ENCODE measurements around the gene SHANK3.

The SHANK3 gene

DNA sequence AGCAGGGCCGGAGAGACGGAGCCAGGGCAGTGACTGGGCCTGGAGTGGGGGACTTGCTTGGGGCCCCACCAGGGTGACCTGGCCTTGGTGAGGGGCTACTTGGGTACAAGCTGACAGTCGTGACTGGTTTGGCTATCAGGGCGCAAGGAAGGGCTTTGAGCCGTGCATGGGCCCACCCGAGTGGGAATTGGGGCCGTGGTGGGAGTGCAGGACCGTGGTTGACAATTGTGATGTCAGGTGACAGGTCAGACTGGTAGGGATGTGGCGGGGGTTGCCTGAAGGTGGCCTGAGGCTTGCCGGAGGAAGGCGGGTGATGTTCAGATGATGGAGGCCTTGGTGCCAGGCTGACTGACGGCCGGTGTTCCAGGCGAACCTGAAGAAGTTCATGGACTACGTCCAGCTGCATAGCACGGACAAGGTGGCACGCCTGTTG is 5.6 kb downstream of the SHANK3 start:
- DNase-seq (ENCODE audit: low read depth in 2 of 2), result no peak

DNA sequence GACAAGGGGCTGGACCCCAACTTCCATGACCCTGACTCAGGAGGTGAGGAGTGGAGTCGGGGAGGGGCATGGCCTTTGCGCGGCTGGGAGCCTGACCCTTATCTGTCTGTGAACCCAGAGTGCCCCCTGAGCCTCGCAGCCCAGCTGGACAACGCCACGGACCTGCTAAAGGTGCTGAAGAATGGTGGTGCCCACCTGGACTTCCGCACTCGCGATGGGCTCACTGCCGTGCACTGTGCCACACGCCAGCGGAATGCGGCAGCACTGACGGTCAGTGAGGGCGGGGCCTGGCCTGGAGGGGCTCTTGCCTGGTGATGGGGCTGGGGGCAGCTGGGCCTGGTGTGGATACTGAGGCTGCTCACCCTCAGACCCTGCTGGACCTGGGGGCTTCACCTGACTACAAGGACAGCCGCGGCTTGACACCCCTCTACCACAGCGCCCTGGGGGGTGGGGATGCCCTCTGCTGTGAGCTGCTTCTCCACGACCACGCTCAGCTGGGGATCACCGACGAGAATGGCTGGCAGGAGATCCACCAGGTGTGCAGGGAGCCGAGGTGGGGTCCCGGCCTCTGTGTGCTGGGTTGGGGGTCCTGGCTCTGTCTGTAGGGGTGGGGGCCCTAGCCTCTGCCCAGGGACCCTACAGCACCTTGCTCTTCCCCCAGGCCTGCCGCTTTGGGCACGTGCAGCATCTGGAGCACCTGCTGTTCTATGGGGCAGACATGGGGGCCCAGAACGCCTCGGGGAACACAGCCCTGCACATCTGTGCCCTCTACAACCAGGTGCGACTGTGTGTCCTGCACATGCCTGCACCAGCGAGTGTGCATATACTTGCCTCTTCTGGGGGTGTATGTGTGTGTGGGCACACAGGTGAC is 6.3 kb downstream of the SHANK3 start:
- DNase-seq (ENCODE audit: low read depth in 2 of 2), result no peak

DNA sequence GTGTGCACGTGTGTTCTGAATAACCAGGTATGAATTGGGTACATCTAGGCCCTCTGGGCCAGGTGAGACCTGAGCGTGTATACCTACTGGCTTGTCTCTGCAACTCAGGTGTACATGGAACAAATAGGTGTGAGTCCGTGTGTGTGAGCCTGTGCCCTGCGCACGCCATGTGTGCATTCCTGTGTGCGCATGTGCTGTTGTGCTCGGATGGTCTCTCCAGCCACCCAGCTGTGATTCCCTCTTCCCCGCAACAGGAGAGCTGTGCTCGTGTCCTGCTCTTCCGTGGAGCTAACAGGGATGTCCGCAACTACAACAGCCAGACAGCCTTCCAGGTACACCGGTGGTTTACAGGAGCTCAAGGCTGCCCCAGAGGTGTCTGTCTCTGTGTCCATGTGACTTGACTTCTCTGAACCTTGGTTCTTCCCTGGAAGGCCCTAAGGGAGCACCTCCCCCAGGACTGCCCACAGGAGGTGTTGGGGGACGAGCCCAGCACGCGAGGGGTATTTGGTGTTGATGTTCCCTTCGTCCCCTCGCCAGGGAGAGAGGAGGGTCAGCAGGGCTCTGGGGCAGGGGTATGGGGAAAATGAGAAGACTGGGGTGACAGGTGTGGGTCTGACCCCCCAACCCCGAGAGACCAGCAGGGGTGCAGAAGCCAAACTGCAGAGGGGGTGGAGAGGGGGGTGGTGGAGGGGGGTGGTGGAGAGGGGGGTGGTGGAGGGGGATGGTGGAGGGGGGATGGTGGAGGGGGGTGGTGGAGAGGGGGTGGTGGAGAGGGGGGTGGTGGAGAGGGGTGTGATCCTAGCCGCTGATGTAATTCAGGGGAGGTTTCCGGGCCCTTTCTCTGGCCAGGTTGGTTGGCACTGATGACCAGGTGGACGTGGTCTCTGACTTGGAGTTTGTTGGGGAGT is 10.7 kb downstream of the SHANK3 start:
- no peak for DNase-seq (ENCODE audit: low read depth in 2 of 2)

DNA sequence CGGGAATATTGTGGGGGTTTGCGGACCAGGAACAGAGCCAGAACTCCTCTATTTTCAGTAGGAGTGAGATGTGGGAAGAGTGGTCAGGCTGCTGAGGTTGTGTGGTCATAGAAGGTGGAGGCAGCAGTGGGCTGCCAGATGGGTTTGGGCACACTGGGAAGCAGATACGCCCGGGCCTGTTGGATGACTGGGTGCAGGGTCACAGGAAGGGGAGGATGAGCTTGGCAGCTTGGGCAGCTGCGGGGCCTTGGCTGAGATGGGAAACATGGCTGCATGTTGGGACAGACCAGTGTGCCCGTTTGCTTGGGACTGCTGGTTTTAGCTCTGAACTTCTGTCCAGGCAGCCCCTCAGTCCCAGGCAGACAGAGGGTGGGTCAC is 11.4 kb downstream of the SHANK3 start:
- DNase-seq (ENCODE audit: low read depth in 2 of 2), result no peak

DNA sequence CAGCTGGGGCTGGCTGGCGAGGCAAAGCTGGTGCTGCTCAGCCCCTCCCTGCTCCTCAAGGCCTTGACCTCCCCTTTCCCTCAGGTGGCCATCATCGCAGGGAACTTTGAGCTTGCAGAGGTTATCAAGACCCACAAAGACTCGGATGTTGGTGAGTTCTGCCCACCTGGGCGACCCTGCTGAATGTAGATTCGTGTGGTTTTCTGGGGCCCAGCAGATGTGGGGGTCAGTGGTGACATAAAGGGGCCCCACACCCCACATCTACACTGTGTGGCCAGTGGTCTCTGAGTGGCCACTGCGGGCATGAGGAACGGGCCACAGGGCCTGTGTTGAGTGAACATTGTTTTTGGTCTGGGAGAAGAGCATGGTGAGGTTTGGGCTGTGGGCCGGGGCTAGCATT is 11.9 kb downstream of the SHANK3 start:
- DNase-seq (ENCODE audit: low read depth in 2 of 2), result no peak

DNA sequence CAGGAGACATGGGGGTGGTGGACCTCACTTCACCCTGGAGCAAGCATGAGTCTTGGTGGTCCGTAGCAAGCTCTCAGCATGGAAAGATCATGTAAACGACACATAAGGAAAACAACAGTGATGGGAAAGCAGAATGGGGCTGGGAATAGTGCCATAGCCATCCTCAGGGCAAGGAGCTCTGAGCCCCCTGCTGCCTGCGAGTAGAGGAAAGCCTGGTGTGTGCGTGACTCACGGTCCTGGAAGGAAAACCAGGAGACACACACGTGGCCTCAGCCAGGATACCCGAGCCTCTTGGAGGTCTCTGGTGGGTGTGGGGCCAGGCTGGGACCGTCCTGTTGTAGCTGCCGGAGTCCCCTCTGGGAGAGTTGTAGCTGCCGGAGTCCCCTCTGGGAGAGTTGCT is 12.4 kb downstream of the SHANK3 start:
- DNase-seq (ENCODE audit: low read depth in 2 of 2), result no peak

DNA sequence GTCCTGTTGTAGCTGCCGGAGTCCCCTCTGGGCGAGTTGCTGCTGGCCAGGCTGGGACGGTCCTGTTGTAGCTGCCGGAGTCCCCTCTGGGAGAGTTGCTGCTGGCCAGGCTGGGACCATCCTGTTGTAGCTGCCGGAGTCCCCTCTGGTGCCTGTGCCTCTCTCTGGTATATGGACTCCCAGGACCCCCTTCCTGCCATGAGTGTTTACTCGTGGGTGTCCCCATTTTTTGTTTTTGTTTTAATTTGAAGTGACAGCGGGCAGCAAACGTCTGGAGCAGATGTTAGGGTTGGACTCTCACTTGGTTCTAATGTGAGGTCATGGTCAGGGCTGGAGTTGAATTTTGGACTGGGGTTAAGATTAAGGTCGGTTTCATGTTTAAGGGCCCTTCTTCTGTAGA is 14.2 kb downstream of the SHANK3 start:
- DNase-seq (ENCODE audit: low read depth in 2 of 2), result no peak

DNA sequence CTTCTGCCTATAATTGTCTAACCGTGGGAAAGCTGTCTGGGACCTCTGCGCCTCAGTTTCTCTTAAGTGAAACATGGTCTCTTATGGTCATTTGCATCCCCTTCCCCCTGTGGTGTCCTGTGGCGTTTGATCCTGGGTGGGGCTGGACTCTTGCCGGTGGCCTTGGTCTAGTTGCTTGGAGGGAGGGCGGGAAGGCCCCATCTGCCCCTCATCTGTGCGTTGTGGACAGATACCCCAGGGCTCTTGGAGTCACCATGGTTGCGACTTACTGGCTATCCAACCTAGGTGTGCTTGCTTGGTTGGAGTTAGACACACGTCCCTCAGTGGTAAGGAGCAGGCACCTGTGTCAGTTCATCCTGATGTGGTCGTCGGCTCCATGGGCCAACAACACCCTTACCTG is 15.2 kb downstream of the SHANK3 start:
- no peak for DNase-seq (ENCODE audit: low read depth in 2 of 2)

DNA sequence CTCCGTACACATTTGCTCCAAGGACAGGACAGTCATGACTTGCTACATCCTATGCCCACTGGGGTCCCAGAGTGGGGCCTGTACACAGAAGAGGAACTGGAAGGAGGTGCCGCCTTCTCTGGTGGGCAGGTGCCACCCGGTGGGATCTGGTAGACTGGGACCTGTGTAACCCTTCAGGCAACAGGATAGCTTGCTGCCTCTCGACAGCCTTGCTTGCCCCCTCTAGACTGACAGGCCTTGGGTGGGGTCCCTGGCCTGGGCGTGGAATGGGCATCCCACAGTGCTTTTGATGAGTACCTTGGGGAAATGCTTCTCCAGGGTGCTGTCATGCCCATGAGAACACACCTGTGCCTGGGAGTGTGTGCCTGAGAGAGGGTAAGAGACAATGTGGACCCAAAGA is 15.8 kb downstream of the SHANK3 start:
- no peak for DNase-seq (ENCODE audit: low read depth in 2 of 2)

DNA sequence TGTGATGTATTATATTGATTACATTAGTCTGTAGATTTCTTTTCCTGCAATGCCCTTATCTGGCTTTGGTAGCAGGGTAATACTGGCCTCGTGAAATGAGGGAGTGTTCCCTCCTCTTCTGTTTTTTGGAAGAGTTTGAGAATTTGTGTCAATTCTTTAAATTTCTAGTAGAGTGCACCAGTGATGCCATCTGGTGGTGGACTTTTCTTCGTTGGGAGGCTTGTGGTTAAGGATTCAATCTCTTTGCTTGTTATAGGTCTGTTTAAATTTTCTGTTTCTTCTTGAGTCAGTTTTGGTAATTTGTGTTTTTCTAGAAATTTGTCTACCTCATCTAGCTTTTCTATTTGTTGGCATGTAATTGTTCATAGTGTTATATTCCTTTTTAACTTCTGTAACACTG is 18.9 kb downstream of the SHANK3 start:
- no peak for DNase-seq (ENCODE audit: low read depth in 2 of 2)

DNA sequence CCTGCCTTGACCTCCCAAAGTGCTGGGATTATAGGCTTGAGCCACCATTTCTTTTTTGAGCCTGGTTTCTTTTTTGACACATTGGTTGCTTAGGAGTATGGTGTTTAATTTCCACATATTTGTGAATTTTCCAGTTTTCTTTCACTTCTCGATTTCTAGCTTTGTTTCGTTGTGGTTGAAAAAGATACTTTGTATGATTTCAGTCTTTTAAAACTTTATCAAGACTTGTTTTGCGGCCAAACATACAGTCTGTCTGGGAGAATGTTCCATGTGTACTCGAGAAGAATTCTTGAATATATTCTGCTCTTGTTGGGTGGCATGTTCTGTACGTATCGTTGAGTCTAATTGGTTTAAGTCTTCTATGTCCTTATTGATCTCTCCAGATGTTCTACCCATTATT is 20.8 kb downstream of the SHANK3 start:
- DNase-seq (ENCODE audit: low read depth in 2 of 2), result no peak

DNA sequence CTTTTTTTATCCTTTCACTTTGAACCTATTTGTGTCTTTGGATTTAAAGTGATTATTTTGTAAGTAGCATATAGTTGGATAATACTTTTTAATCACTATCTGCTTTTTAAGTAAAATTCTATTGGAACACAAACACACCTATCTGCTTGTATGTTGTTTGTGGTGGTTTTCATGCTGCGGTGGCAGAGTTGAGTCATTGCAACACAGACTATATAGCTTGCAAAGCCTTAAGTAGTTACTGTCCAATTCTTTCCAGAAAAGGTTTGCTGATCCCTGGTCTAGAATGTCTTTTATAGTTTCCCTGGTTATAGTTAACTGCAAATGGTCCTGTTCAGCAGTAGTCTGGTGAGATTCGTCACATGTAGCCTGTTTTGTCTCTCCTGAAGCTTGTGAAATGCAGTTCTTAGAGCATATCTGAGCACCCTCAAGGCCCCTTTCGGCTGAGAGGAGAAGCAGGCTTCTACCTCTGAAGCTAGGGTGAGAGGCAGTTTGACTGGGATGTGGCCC is 21.5 kb downstream of the SHANK3 start:
- no peak for DNase-seq (ENCODE audit: low read depth in 2 of 2)

DNA sequence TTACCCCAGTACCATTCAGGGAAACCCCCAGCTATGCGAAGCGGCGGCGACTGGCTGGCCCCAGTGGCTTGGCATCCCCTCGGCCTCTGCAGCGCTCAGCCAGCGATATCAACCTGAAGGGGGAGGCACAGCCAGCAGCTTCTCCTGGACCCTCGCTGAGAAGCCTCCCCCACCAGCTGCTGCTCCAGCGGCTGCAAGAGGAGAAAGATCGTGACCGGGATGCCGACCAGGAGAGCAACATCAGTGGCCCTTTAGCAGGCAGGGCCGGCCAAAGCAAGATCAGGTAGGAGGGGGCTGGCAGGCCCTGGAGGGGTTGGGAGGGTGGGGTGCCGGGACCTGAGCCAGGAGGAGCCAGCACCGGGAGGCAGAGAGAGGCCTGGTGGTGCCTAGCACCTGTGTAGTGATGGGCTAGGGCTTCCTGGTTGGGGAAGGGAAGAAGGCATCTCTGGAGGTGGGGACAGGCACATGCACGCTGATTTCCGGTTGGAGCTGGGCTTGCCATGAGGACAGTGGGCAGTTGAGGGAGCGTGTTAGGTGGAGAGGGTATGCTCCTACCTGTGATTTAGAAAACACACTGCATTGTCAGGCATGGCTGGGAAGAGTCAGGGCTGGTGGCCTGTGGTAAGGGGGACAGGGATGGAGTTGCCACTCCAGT is 22.3 kb downstream of the SHANK3 start:
- DNase-seq (ENCODE audit: low read depth in 2 of 2), result no peak

DNA sequence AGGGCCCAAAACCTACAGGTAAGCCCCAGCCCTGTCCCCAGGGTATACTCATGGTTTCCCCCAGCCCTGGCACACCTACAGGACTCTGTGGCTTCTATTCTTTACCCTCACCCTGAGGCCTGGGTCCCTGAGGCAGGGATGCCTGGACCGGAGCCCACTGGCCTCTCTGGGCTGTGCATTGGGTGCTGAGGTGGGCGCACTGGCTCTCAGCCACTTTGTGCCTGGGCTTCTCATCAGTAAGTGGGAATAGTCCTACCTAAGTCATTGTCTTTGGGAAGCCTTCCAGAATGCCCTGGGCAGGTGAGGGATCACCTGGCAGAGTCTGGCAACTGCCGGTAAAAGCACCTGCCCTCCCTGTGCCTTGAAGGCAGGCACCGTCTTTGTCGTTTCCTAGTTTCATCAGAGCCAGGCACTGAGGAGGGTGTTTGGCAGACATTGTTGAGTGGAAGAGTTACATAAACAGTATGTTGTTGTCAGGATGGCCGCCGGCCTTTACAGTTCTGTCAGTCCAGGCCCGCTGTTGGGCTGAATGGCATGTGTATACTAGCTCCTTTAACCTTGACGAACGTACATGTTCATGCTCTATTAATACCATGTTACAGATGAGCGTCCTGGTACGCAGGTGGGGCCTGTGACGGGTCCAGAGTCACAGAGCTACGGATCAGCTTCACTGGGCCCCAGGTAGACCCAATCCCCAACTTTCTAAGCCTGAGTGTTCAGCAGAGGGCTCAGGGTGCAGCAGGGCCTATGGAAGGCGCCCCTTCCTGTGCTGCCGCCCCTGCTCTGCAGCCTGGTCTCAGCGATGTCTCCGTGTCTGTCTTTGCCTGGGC is 23.0 kb downstream of the SHANK3 start:
- DNase-seq (ENCODE audit: low read depth in 2 of 2), result no peak

DNA sequence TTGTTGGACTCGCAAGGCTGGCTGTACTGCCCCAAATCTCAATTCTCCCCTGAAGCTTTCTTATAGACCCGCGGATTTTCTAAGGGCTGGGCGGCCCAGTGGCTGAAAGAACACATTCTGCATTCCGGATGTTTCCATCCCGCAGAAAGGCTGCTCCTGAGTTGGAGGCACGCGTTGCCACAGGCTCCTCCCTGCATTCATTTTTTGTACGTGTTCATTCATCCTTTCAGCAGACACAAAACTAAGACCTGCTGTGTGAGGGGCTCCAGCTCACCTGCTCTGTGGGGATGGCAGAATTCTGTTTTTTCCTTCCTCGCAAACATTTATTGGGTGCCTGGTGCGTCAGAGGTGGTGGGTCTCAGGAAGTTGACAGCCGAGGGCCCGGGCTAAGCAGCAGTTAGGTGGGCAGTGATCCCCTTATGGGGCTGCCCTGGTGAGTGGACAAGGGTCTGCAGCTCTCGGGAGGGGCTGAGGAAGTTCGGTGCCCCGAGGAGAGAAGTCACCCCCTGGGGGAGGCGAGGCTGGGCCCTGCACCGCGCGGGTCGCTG is 23.7 kb downstream of the SHANK3 start:
- DNase-seq (ENCODE audit: low read depth in 2 of 2), result no peak

DNA sequence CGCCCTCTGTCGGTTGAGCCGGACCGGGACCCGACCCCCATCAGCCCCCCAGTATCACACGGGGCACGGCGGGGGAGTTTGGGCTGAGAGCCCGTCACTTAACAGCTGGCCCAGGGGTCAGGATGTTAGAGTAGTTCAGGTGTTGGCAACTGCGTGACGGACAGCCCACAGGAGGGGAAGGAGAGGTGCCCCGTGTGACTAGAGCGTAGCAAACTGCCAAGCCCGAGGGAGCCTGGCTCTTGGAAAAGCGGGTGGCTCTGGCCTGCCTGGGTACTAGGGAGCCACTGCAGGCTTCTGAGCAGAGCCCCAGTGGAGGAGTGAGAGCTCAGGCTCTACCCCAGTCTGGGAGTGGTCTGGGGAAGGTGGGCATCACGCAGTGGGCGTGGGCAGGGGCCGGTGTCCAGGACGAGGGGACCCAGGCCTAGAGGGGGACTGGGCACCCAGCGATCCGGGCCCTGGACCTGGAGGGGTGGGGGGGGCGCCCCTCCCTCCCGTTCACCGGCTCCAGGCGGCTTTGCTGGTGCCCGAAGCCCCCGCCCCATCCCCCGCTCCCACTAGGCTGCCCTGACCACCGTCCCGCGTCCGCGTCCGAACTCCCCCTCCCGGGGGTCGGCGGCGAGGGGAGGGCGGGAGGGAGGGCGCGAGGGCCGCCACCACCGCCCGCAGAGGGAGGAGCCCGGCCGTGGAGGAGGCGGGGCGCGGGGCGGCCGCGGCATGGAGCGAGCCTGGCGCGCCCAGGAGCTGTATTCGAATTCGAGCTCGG is 24.4 kb downstream of the SHANK3 start:
- DNase-seq (ENCODE audit: low read depth in 2 of 2), result no peak

DNA sequence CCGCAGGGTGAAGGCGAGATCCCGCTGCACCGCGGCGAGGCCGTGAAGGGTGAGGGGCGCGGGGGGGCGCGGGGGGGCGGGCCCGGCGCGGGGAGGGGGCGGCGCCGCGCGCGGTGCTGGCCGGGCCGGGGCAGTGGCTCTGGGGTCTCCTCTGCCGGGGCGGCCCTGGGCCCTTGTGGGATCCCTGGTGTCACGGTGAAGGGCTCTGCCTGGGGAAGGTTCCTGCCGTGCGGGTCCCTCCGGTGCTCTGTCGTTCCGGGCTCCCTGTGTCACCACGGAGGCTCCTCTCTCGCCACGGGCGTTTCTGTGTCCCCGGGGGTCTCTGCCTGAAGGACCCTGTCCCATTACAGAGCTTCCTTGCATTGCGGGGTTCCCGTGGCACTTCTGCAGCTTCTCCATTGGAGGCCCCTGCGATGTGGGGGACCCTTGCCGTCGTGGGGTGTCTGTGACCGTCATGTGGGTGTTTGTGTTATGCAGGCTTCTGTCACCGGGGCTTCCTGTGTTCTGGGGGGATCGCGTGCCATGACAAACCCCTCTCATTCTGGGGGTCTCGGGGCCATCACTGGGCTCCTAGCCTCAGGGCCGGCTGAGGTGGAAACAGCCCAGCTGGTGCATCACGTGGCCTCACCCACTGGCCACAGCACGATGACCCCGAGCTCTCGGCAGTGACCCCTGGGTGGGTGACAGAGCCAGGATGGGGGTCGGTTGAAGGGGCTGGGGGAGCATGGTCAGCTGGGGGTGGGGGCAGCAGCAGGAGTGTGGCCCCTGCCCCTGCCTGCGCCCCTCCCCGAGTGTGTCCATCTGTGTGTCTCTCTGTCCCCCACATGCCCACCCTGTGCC is 25.3 kb downstream of the SHANK3 start:
- no peak for DNase-seq (ENCODE audit: low read depth in 2 of 2)

DNA sequence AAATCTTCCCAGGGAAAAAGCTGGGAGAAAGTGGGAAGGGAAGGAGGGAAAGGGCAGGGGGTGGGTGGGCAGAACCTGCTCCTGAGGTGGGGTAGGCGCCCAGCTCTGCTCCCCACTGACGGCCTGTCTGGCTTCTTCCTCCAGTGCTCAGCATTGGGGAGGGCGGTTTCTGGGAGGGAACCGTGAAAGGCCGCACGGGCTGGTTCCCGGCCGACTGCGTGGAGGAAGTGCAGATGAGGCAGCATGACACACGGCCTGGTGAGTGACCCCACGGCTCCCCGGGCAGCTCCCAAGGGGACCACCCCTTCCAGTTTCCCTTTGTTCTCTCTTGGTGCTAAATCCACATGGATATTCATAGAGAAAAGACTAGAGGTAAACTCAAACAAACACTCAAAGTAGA is 25.9 kb downstream of the SHANK3 start:
- no peak for DNase-seq (ENCODE audit: low read depth in 2 of 2)

DNA sequence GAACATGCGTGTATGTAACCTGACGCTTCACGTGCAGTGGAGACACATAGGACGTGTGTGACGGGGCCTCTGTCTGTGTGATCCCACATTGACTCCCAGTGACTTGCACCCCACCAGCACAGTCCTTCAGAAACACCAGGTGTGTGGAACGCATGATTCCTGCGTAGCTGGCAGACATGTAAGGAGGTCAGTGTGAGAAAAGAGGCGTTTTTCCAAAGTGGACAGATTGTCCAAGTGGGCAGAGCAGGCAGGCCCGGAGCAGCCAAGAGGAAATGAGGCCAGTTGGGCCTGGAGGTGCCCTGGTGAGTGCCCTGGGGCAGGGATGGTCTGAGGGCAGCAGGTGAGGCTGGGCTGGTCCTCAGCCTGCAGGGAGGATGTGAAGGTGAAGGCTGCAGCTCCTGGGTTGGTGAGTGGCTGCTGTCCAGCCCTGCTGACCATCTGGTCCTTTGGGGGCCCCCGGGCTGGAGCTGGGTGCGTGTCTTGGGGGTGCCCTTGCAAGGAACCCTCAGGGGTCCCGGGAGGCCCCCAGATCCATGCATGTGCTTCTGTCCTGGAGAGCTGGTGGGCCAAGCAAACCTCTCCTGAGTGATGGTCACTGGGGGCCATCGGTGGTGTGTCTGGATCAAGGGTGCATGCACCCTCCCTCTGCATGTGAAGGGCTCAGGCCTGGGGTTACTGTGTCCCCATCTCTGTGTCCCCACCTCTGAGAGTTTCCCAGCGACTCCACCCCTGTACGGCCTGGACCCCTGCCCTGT is 26.6 kb downstream of the SHANK3 start:
- no peak for DNase-seq (ENCODE audit: low read depth in 2 of 2)

Data from stimulated activated CD8-positive, alpha-beta memory T cell treated with anti-CD3 and anti-CD28 coated beads, Interleukin-2, amount 100 ng/mL, for 48 hours (primary cell).